DMS 273 (cell line): ENCODE data around the gene TCF12.

Source experiments
- DNase-seq: peaks from one replicate; lab custom pipeline; 2025; ENCODE audit not compliant: unreplicated experiment; lab: John Stamatoyannopoulos, UW

Gene TCF12

GRCh38 chr15:57205027-57205855, 286.8 kb downstream of the TCF12 start:
- no peak for DNase-seq

DNA sequence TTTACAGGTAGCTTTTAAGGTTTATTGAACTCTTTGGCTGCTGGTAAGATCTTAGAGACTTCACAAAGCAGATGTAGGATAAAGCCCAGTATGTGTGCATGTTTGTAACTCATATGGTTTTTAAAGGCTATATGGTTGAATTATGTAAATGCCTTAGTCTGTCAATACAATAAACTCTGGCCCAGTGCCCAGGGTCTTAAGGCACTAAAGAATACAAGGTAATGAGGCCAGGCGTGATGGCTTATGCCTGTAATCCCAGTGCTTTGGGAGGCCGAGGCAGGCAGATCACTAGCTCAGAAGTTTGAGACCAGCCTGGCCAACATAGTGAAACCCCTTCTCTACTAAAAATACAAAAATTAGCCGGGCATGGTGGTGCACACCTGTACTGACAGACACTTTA, 287.6 kb downstream of the TCF12 start:
- DNase-seq = peak; percentile 18

DNA sequence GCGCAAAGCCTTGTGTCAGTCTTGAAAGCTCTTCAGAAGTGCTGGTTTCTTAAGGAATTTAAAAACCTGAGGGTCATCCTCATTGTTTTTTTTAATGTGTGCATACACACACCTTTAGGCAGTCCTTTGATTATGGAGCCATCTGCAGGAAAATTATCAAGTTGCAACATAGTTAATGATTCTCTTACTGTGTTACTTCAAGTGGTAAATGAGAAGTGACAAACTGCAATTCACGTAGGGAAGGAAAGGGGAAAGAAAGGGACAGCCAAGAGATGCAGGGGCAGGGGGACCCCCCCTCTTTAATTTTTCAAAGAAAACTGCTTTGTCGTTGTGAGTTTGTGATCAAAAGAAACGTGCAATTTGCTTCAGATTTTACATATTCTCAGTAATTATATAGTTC, 295.4 kb downstream of the TCF12 start:
- peak; percentile 60 for DNase-seq

DNA sequence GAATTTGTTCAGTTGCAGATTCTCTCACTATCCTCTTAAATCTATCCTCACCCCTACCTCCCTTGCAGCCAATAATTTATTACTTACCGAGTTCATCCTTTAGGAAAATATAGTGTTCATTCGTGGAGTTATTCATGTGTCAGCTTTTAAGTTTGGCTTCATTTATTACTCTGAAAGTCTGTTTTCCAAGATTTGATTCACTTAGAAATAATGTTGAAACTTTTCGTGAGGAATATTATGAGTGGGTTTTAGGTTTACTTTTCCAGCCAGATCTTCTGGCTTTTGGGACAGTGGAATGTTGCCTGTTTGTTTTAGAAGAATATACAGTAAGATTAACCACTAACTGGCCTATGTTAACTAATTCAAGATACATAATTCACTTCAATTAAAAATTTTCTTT, 296.9 kb downstream of the TCF12 start:
- DNase-seq = no peak

- DNase-seq = no peak
These were observed 297.4 kb downstream of the TCF12 start for GRCh38 chr15:57215881-57216280.

- DNase-seq = peak; percentile 19
These were observed 297.8 kb downstream of the TCF12 start for GRCh38 chr15:57216288-57216687.

GRCh38 chr15:57217778-57218598, 299.5 kb downstream of the TCF12 start:
- peak; percentile 40 for DNase-seq

DNA sequence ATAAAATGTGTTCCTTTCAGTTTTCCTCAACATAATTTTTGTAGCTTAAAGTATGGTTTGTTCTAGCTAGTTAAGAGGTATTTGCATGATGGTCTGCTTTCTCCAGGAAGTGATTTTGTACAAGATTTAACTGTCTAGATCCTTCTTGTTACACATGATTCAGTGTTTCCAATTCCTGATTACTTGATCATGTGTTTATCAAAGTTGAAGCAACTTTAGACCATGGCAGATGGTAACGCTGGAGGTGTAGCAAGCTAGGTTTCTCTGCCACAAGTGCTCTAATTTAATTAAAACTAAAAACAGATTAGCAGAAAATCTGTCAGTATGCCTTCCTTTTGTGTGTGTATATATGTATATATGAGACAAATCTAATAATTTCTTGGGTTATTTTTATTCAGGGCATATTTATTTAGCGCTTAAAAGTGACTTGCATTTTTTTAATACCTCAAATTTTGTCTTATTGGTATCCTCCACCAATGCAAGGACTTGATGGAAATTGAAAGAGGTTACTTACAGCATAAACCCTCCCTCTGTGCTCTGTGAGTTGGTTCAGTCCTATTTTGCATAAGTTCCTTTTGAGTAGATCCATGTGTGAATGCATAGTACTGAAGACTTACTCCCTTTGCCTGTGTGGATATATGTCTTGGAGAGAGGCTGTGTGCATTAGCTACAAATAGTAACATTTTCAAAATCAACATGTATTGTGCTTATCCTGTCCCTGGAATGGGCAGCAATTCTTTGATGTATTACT, 300.6 kb downstream of the TCF12 start:
- peak; percentile 92 for DNase-seq

GRCh38 chr15:57220205-57220604, 301.8 kb downstream of the TCF12 start:
- peak; percentile 44 for DNase-seq

DNA sequence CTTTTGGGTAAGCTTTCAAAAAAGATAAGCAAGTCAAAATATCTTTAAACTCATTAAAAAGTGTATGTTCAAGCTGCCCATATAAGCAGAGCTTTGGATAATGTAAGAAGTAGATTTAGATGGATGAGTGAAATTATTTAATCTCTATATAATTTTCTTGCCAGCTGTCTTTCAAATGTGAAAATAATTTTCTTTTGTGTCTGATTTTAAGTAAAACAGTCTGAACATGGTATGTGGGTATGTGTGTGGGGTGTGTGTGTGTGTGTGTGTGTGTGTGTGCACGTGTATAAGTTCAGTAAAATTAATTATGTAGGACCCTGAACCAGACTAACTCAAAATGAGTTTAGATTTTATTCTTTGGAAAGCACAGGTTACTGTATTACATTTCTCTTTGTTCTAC, 302.7 kb downstream of the TCF12 start:
- DNase-seq = peak; percentile 9

GRCh38 chr15:57223345-57223744, 304.9 kb downstream of the TCF12 start:
- DNase-seq = no peak

GRCh38 chr15:57223887-57224286, 305.4 kb downstream of the TCF12 start:
- DNase-seq = no peak

DNA sequence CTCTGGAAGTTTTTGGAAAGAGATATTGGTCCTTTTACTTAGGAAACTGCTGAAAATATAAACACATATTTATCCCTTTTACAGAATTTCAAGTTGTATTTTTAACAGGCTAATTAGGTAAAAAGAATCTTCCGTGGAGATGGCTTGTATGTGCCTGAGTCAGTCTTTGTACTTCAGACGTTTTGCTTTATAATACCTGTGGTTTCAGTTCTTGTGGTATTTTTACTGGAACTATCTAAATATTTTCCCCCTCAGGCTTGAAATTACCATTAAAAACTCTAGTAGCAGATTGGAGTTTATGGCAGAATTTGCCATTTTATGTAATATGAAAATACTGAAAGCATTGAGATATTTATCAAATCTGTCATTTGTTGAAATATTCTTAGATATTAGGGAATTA, 306.2 kb downstream of the TCF12 start:
- no peak for DNase-seq

DNA sequence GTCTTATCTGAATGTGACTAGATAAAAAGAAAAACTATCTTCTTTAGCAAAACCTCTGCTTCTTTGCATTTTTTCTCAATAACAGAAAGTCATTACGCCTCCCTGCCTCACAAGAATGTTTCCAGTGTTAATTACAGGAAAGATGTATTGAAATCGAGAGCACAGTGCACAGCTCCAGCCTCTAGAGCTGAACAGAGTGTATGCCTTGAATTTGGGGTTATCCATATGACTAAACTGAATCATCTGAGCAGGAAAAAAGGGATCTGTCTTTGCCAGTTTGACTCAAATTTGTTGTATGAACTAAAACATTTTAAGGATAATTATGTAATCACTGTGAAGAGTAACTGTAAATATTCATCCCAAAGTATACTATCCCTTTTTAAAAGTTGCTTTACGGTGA, 308.7 kb downstream of the TCF12 start:
- DNase-seq = no peak

DNA sequence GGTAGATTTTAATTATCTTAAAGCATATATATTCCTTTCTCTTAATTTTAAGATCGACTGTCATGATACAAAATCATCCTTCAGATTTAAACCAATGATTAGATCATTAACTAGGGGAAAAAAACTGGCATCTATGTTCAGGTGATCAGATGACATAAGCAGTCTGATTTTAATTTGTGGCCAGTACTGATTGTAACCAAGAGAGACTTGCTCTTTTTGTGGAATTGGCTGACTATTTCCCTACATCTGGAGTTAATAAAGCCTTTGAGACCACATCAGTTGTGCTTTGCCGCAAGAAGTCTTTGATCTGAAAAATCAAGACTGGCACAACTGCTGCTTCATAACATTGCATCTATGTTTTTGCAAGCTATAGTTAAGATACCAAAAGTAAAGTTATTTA, 309.5 kb downstream of the TCF12 start:
- no peak for DNase-seq

DNA sequence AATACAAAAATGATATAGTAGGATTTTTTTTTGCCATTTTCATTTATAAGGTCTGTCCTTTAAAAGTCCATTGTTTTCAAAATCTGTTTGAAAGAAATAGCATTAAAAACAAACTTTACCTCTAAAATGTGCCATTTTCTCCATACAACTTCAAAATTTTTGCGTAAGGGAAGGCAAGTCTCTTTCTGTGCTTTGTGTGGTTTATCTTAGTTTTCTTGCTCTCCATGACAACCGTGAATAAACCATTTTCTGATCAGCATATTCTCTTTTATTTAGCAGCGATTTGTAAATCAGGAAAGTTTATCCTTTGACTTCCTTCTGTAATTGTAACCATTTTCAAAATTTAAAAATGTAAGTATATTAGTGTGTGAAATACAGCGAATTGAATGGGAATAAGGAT, 310.0 kb downstream of the TCF12 start:
- no peak for DNase-seq

DNA sequence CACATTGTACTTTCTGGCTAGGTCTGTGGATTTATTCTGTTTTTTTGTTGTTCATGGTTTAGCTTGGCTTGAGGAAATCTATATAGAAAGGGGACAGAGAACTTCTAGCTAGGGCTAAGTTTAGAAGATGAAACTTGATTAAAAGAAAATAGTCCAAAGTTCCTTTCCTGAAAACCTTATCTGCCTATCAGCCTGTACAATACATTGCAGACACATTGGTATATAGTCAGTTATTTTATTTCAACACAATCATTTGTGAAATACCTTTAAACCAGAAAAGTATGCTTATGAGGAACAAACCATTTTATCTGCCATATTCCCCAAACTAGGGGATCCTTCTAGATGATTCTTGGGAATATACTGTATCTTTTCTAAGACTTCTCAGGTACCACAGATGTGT, 310.6 kb downstream of the TCF12 start:
- DNase-seq = no peak

- DNase-seq = no peak
These were observed 313.1 kb downstream of the TCF12 start for GRCh38 chr15:57231559-57231958.

GRCh38 chr15:57234156-57234555, 315.7 kb downstream of the TCF12 start:
- no peak for DNase-seq

GRCh38 chr15:57235186-57235585, 316.7 kb downstream of the TCF12 start:
- no peak for DNase-seq

DNA sequence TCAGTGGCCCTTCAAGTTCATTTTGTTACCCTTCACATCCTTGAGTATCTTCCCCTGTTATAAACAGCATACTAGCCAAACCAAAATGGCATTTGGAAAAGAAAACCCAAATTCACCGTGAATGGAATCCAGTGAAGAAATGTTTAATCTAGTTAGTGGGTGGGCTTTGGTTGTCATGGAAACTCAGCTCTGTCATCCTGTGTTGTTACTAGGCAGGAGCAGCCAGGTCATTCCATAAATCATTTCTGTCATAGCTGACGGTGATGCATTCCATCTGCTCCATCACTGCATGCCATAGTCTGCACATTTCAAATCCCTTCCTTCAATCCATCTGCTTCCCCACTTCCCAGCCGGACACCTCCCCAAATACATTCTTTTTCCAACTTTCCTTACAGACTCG, 317.4 kb downstream of the TCF12 start:
- peak; percentile 70 for DNase-seq
